Liver (tissue), 9 donors: Measurements from ENCODE around the gene TMCC2. TPM values are rescaled to one million over a fixed set of nuclear protein-coding genes. Genes with fewer than 3 reads are reported as not detected.

Experiments
- DNase-seq: peaks from one replicate; pipeline ENCODE4 v3.0.0-alpha.2; 2017; ENCODE audit warnings: low spot score
- H3K27ac ChIP-seq, 2 donors: one replicate each; pipeline ENCODE4 v1.7.0; 2013; ENCODE audit warnings: inconsistent platforms in 2 of 2, low read length in 2 of 2, control low read depth in 1 of 2, low read depth in 1 of 2, mild to moderate bottlenecking in 1 of 2
- H3K27me3 ChIP-seq, 4 donors: one replicate each; pipeline versions ENCODE4 v1.6.1 to v1.7.0; 2013; ENCODE audit warnings: low read length in 3 of 4, inconsistent platforms in 1 of 4, mild to moderate bottlenecking in 1 of 4, moderate library complexity in 1 of 4; ENCODE audit not compliant: control insufficient read depth in 4 of 4, insufficient read depth in 4 of 4
- H3K36me3 ChIP-seq, 4 donors: one replicate each; pipeline versions ENCODE4 v1.6.1 to v1.7.0; 2013; ENCODE audit warnings: low read length in 3 of 4, mild to moderate bottlenecking in 3 of 4, low read depth in 1 of 4, moderate library complexity in 1 of 4; ENCODE audit not compliant: control insufficient read depth in 4 of 4, insufficient read depth in 3 of 4
- H3K4me1 ChIP-seq, 4 donors: one replicate each; pipeline versions ENCODE4 v1.6.1 to v1.7.0; 2013; ENCODE audit warnings: low read length in 3 of 4, mild to moderate bottlenecking in 3 of 4, moderate library complexity in 1 of 4; ENCODE audit not compliant: control insufficient read depth in 4 of 4, insufficient read depth in 4 of 4
- H3K4me3 ChIP-seq, 3 donors: one replicate each; pipeline versions ENCODE4 v1.6.1 to v1.7.0; 2013; ENCODE audit warnings: low read length in 3 of 3, control low read depth in 1 of 3, low read depth in 1 of 3, mild to moderate bottlenecking in 1 of 3
- H3K9ac ChIP-seq, 2 donors: one replicate each; pipeline ENCODE4 v1.7.0; 2013; ENCODE audit warnings: low read length in 2 of 2, mild to moderate bottlenecking in 2 of 2, moderate library complexity in 2 of 2, control low read depth in 1 of 2, low read depth in 1 of 2
- H3K9me3 ChIP-seq, 4 donors: one replicate each; pipeline versions ENCODE4 v1.6.1 to v1.7.0; 2013; ENCODE audit warnings: low read length in 3 of 4; ENCODE audit not compliant: control insufficient read depth in 4 of 4
- ATF3 ChIP-seq: IDR thresholded peaks from 2 replicates; pipeline ENCODE4 v1.6.1; 2016; ENCODE audit warnings: antibody characterized with exemption
- CTCF ChIP-seq: fragments of 150-350 bp; IDR thresholded peaks from 2 replicates; pipeline ENCODE4 v1.5.1; 2017; ENCODE audit warnings: improper control_type of control experiment, low read depth, low read length; ENCODE audit not compliant: missing input control
- FOXA1 ChIP-seq: IDR thresholded peaks from 2 replicates; pipeline ENCODE4 v1.6.1; 2016; ENCODE audit warnings: antibody characterized with exemption
- FOXA2 ChIP-seq: IDR thresholded peaks from 2 replicates; pipeline ENCODE4 v1.6.1; 2016; ENCODE audit warnings: antibody characterized with exemption
- GABPA ChIP-seq, 2 donors: IDR thresholded peaks in 1 of 2; conservative IDR thresholded peaks in 1 of 2; 2 replicates each; pipeline ENCODE4 v1.6.1; 2016; ENCODE audit warnings: antibody characterized with exemption in 2 of 2, mild to moderate bottlenecking in 1 of 2, moderate library complexity in 1 of 2
- HNF4A ChIP-seq, 2 donors: conservative IDR thresholded peaks; 2 replicates each; pipeline ENCODE4 v1.6.1; 2016; ENCODE audit warnings: antibody characterized with exemption in 2 of 2, mild to moderate bottlenecking in 2 of 2
- HNF4G ChIP-seq: IDR thresholded peaks from 2 replicates; pipeline ENCODE4 v1.6.1; 2016; ENCODE audit warnings: antibody characterized with exemption
- JUND ChIP-seq, 2 donors: IDR thresholded peaks; 2 replicates each; pipeline ENCODE4 v1.6.1; 2016; ENCODE audit warnings: antibody characterized with exemption in 2 of 2
- NR2F2 ChIP-seq: IDR thresholded peaks from 2 replicates; pipeline ENCODE4 v1.6.1; 2016; ENCODE audit warnings: antibody characterized with exemption
- RXRA ChIP-seq, 2 donors: IDR thresholded peaks; 2 replicates each; pipeline ENCODE4 v1.6.1; 2017 to 2018; ENCODE audit warnings: antibody characterized with exemption in 2 of 2, mild to moderate bottlenecking in 1 of 2
- SP1 ChIP-seq: IDR thresholded peaks from 2 replicates; pipeline ENCODE4 v1.6.1; 2018; ENCODE audit warnings: antibody characterized with exemption, mild to moderate bottlenecking
- TAF1 ChIP-seq: conservative IDR thresholded peaks from 2 replicates; pipeline ENCODE4 v1.6.1; 2016; ENCODE audit warnings: antibody characterized with exemption, mild to moderate bottlenecking
- YY1 ChIP-seq: IDR thresholded peaks from 2 replicates; pipeline ENCODE4 v1.6.1; 2016; ENCODE audit warnings: antibody characterized with exemption, mild to moderate bottlenecking
- ZBTB33 ChIP-seq: IDR thresholded peaks from 2 replicates; pipeline ENCODE4 v1.6.1; 2016; ENCODE audit warnings: antibody characterized with exemption
- WGBS: extraction: QIAGEN DNeasy Blood & Tissue Kit; methylation state at CpG from one replicate; pipeline ENCODE4 v1.1.7; 2013; 5-methylcytosine and 5-hydroxymethylcytosine counted together
- polyA plus RNA-seq, 2 donors: library from polyadenylated mRNA; stranded (reverse) in 1 of 2; unstranded in 1 of 2; fragments of 200-250 nt in 1 of 2; fragments of >200 nt in 1 of 2; fragmentation: Nextera tagmentation in 1 of 2; extraction: Ambion mirVana in 1 of 2; gene quantifications; one replicate each; pipeline versions ENCODE4 v1.2.1 to v1.2.3, GENCODE V29; 2013 to 2015
- total RNA-seq, 2 donors: library from RNA; depleted of rRNA; stranded (reverse); fragments of >200 nt; gene quantifications; one replicate each; pipeline ENCODE4 v1.2.3, GENCODE V29; 2014
- donor health status: healthy.
- donor health status: healthy.
- donor health status: healthy.
- donor health status: healthy.
- donor health status: healthy.

The TMCC2 gene
- total and polyA plus RNA-seq, 4 donors = 0.06 to 452 (median 0.21) TPM

- 96% methylated on average over 19 of the region's 19 CpGs for WGBS
- no peak for TF ChIP-seq NR2F2
- TF ChIP-seq ZBTB33 = no peak
- Histone ChIP-seq H3K4me3 (no peak overlapping the region), H3K9ac (no peak overlapping the region), H3K36me3 (peaks cover 18 to 44% (median 41%) of the 10 kb centered on the region in 4 donors), H3K9me3 (no peaks in the 10 kb centered on the region), H3K27ac (no peak overlapping the region), H3K27me3 (no peaks in the 10 kb centered on the region), H3K4me1 (peaks cover 0 to 3% (median under 1%) of the 10 kb centered on the region in 4 donors)
- no peak for DNase-seq
These were observed 76.4 kb downstream of the TMCC2 start for GRCh38 chr1:205304046-205304694.

- TF ChIP-seq JUND (IDR thresholded peaks at IDR 0.05) (no peak), FOXA2 (no peak), FOXA1 (no peak), CTCF (no peak)
- Histone ChIP-seq H3K4me3 (no peak overlapping the region), H3K9me3 (no peaks in the 10 kb centered on the region), H3K27me3 (no peaks in the 10 kb centered on the region), H3K4me1 (peaks cover 0 to 3% (median under 1%) of the 10 kb centered on the region in 4 donors), H3K27ac (no peak overlapping the region), H3K36me3 (peaks cover 18 to 44% (median 41%) of the 10 kb centered on the region in 4 donors), H3K9ac (no peak overlapping the region)
- WGBS = 98% methylated on average over 1 of the region's 1 CpG
- DNase-seq = no peak
These were observed 76.9 kb downstream of the TMCC2 start for GRCh38 chr1:205304695-205305070.

GRCh38 chr1:205306929-205307566, 79.3 kb downstream of the TMCC2 start:
- Histone ChIP-seq H3K27me3 (no peaks in the 10 kb centered on the region), H3K9me3 (no peaks in the 10 kb centered on the region), H3K27ac (no peak overlapping the region), H3K4me1 (peaks cover 0 to 3% (median under 1%) of the 10 kb centered on the region in 4 donors), H3K36me3 (peaks cover 18 to 54% (median 43%) of the 10 kb centered on the region in 4 donors), H3K4me3 (no peak overlapping the region), H3K9ac (no peak overlapping the region)
- TF ChIP-seq GABPA (IDR thresholded peaks at IDR 0.05 in 1 of 2, conservative IDR thresholded peaks at IDR 0.05 in 1 of 2) (no peak), NR2F2 (peak; percentile 85), FOXA1 (peak; percentile 40), HNF4A (conservative IDR thresholded peaks at IDR 0.05) (peak; percentile 98), ATF3 (no peak), HNF4G (peak; percentile 87), JUND (IDR thresholded peaks at IDR 0.05) (peak; percentile 31 to 48), RXRA (IDR thresholded peaks at IDR 0.05) (peak; percentile 94 to 97), TAF1 (no peak), FOXA2 (no peak), YY1 (peak; percentile 48), CTCF (no peak), SP1 (peak; percentile 64)
- WGBS = 77% methylated on average over 7 of the region's 7 CpGs
- DNase-seq = no peak
